Measurements from ENCODE around the gene C1QTNF12. TPM values are rescaled to one million over a fixed set of nuclear protein-coding genes. Genes with fewer than 3 reads are reported as not detected.
A peak's percentile ranks its signal among the peaks of the same experiment; 100 is the strongest.

C1QTNF12 gene
- total and polyA plus RNA-seq, 7 donors = 1.9 to 28.7 (median 17.6) TPM; not detected in 2

- H3K27me3 ChIP-seq = peaks cover 8 to 29% (median 23%) of the 10 kb centered on the region in 3 donors
- H3K4me1 ChIP-seq = peaks cover 0 to 38% (median 21%) of the 10 kb centered on the region in 4 donors
- no peaks in the 10 kb centered on the region for H3K36me3 ChIP-seq
- WGBS, 2 donors = 90 to 92% methylated on average over 27 of the region's 27 CpGs
- no peaks in the 10 kb centered on the region for H3K9me3 ChIP-seq
- intact Hi-C loops (cut with DNase I) = no loop called here
- no peak for TF ChIP-seq POLR2A (IDR thresholded peaks at IDR 0.05)
- no peak for TF ChIP-seq CTCF (IDR thresholded peaks at IDR 0.05)
- TF ChIP-seq POLR2AphosphoS5 (IDR thresholded peaks at IDR 0.05) = no peak
- no peak for TF ChIP-seq EP300 (IDR thresholded peaks at IDR 0.05)
- DNase-seq = no peak
- H3K4me3 ChIP-seq = no peak overlapping the region
- H3K27ac ChIP-seq = no peak overlapping the region
Measured at GRCh38 chr1:1235016-1235744, 11.3 kb downstream of the C1QTNF12 start.

GRCh38 chr1:1234180-1234808 lies 12.2 kb downstream of the C1QTNF12 start:
- Histone ChIP-seq H3K27ac (no peak overlapping the region), H3K36me3 (no peaks in the 10 kb centered on the region), H3K9me3 (no peaks in the 10 kb centered on the region), H3K4me3 (no peak overlapping the region), H3K27me3 (peaks cover 2 to 20% (median 14%) of the 10 kb centered on the region in 3 donors), H3K4me1 (peaks cover 0 to 47% (median 30%) of the 10 kb centered on the region in 4 donors)
- 94 to 96% methylated on average over 28 of the region's 28 CpGs for WGBS, 2 donors
- no peak for DNase-seq
- TF ChIP-seq POLR2AphosphoS5 (IDR thresholded peaks at IDR 0.05) (no peak), EP300 (IDR thresholded peaks at IDR 0.05) (no peak), POLR2A (IDR thresholded peaks at IDR 0.05) (no peak), CTCF (IDR thresholded peaks at IDR 0.05) (no peak)
- intact Hi-C loops (cut with DNase I) = no loop called here

- peaks cover 1 to 6% (median 3%) of the 10 kb centered on the region in 4 donors for H3K36me3 ChIP-seq
- H3K4me1 ChIP-seq = peaks cover 0 to 54% (median 33%) of the 10 kb centered on the region in 4 donors
- 95 to 96% methylated on average over 15 of the region's 15 CpGs for WGBS, 2 donors
- H3K9me3 ChIP-seq = no peaks in the 10 kb centered on the region
- H3K27me3 ChIP-seq = peaks cover 0 to 12% (median 6%) of the 10 kb centered on the region in 3 donors
- no peak overlapping the region for H3K27ac ChIP-seq
- no peak overlapping the region for H3K4me3 ChIP-seq
- TF ChIP-seq POLR2AphosphoS5 (IDR thresholded peaks at IDR 0.05) (no peak), CTCF (IDR thresholded peaks at IDR 0.05) (no peak), EP300 (IDR thresholded peaks at IDR 0.05) (no peak), POLR2A (IDR thresholded peaks at IDR 0.05) (no peak)
- intact Hi-C loops (cut with DNase I) = no loop called here
- DNase-seq = no peak
Measured at GRCh38 chr1:1233567-1233892, 13.0 kb downstream of the C1QTNF12 start.

- peaks cover 0 to 7% (median under 1%) of the 10 kb centered on the region in 3 donors for H3K27me3 ChIP-seq
- DNase-seq = no peak
- H3K4me1 ChIP-seq = peaks cover 0 to 59% (median 33%) of the 10 kb centered on the region in 4 donors
- intact Hi-C loops (cut with DNase I) = loop anchor here (1.0 kb wide), 1 partner anchor 41 kb away; no protein-coding TSS in a partner anchor
- no peaks in the 10 kb centered on the region for H3K9me3 ChIP-seq
- TF ChIP-seq CTCF (IDR thresholded peaks at IDR 0.05) = no peak
- no peak for TF ChIP-seq POLR2A (IDR thresholded peaks at IDR 0.05)
- no peak for TF ChIP-seq EP300 (IDR thresholded peaks at IDR 0.05)
- no peak for TF ChIP-seq POLR2AphosphoS5 (IDR thresholded peaks at IDR 0.05)
- H3K36me3 ChIP-seq = peaks cover 7 to 11% (median 9%) of the 10 kb centered on the region in 4 donors
- WGBS, 2 donors = 86 to 94% methylated on average over 98 of the region's 98 CpGs
- peak overlapping the region in 3 of 4 donors; percentile 41 to 100 (median 41) for H3K4me3 ChIP-seq
- peak overlapping the region in 1 of 4 donors; percentile 56 for H3K27ac ChIP-seq
Measured at GRCh38 chr1:1232796-1233566, 13.5 kb downstream of the C1QTNF12 start.

Measured in sigmoid colon (tissue), 7 donors.